GM23248 (cell line): ENCODE results near the gene RTP1. TPM values are rescaled to one million over a fixed set of nuclear protein-coding genes. Genes with fewer than 3 reads are reported as not detected.

Experiments used
- DNase-seq: peaks from one replicate; pipeline ENCODE4 v3.0.0-alpha.2; 2015
- H2AFZ ChIP-seq: fragments of 200-600 bp; sonication (generic); 2 replicates; pipeline ENCODE4 v1.6.1; 2016; ENCODE audit warnings: antibody characterized with exemption
- H3F3A ChIP-seq: fragments of 200-600 bp; sonication (generic); 2 replicates; pipeline ENCODE4 v1.6.1; 2016; ENCODE audit warnings: mild to moderate bottlenecking, antibody characterized with exemption, mixed run types; ENCODE audit not compliant: insufficient read depth
- H3K27ac ChIP-seq: fragments of 200-600 bp; sonication (generic); 2 replicates; pipeline ENCODE4 v1.5.1; 2016; ENCODE audit warnings: mild to moderate bottlenecking
- H3K27me3 ChIP-seq: fragments of 200-600 bp; sonication (generic); replicated peaks from 2 replicates; pipeline ENCODE4 v1.6.1; 2016; ENCODE audit warnings: mild to moderate bottlenecking; ENCODE audit not compliant: insufficient read depth
- H3K36me3 ChIP-seq: fragments of 200-600 bp; sonication (generic); 2 replicates; pipeline ENCODE4 v1.6.1; 2016; ENCODE audit warnings: low read depth, mild to moderate bottlenecking
- H3K4me1 ChIP-seq: fragments of 200-600 bp; sonication (generic); 2 replicates; pipeline ENCODE4 v1.6.1; 2016; ENCODE audit warnings: mild to moderate bottlenecking; ENCODE audit not compliant: insufficient read depth
- H3K4me2 ChIP-seq: fragments of 200-600 bp; sonication (generic); one replicate; pipeline ENCODE4 v1.6.1; 2016; ENCODE audit warnings: mild to moderate bottlenecking; ENCODE audit not compliant: unreplicated experiment
- H3K4me3 ChIP-seq: fragments of 200-600 bp; sonication (generic); 2 replicates; pipeline ENCODE4 v1.5.1; 2016; ENCODE audit warnings: mild to moderate bottlenecking
- H3K79me2 ChIP-seq: fragments of 200-600 bp; sonication (generic); 2 replicates; pipeline ENCODE4 v1.6.1; 2016; ENCODE audit warnings: mild to moderate bottlenecking; ENCODE audit not compliant: insufficient read depth
- H3K9ac ChIP-seq: fragments of 200-600 bp; sonication (generic); 2 replicates; pipeline ENCODE4 v1.6.1; 2016; ENCODE audit warnings: mild to moderate bottlenecking
- H3K9me2 ChIP-seq: fragments of 200-600 bp; sonication (generic); 2 replicates; pipeline ENCODE4 v1.6.1; 2016; ENCODE audit warnings: mixed run types, mild to moderate bottlenecking, moderate library complexity; ENCODE audit not compliant: insufficient read depth
- H3K9me3 ChIP-seq: fragments of 200-600 bp; sonication (generic); one replicate; pipeline ENCODE4 v1.6.1; 2017; ENCODE audit warnings: low read depth
- H4K20me1 ChIP-seq: fragments of 200-600 bp; sonication (generic); 2 replicates; pipeline ENCODE4 v1.6.0; 2016; ENCODE audit not compliant: insufficient read depth
- EZH2 ChIP-seq: fragments of 200-600 bp; sonication (generic); IDR thresholded peaks from 2 replicates; pipeline ENCODE4 v1.6.1; 2018; ENCODE audit warnings: antibody characterized with exemption, mild to moderate bottlenecking; ENCODE audit not compliant: insufficient read depth, poor library complexity, severe bottlenecking
- EZH2phosphoT487 ChIP-seq: fragments of 200-600 bp; sonication (generic); IDR thresholded peaks from 2 replicates; pipeline ENCODE4 v1.6.1; 2018; ENCODE audit warnings: antibody characterized with exemption, moderate library complexity, mild to moderate bottlenecking, low read depth; ENCODE audit not compliant: insufficient read depth
- WGBS, 2 experiments: methylation state at CpG; one replicate each; pipeline ENCODE4 v1.1.6; 2015 to 2017; ENCODE audit warnings: low lambda C conversion rate in 2 of 2, low coverage in 1 of 2; ENCODE audit errors: missing lambda C conversion rate in 2 of 2; 5-methylcytosine and 5-hydroxymethylcytosine counted together
- in situ Hi-C: fragments of 300-500 bp; cut with MboI; formaldehyde crosslinking; loops from 2 replicates; pipeline ENCODE4 v1.15.0; 2020
- polyA plus RNA-seq: library from polyadenylated mRNA; unstranded; fragments of >200 nt; fragmentation: Nextera tagmentation; extraction: Ambion mirVana; gene quantifications from 2 replicates; pipeline ENCODE4 v1.2.1, GENCODE V29; 2016
- total RNA-seq: library from RNA; depleted of rRNA; stranded (reverse); fragments of >200 nt; shearing (Covaris generic); gene quantifications from 2 replicates; pipeline ENCODE4 v1.2.3, GENCODE V29; 2014; rRNA removed

RTP1 gene
- total RNA-seq (not detected in 2 replicates), polyA plus RNA-seq (not detected in 2 replicates)

DNA sequence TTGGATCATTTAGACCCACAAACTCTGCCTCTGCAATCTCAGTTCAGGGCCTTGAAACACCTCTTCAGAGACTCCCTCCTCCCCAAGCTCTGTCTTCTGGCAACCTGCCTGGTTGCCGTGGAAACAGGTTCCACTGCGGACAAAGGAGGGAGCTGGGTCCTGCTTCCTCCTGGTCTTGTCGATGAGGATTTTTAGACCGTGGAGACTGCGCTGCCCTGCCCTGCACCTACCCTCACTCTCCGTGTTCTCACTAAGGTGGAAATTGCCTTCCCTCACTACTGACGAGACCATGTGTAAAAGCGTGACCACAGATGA lies at the start of gene RTP1:
Gene RTP1 (plus strand): TSS at position 152 of the 315 bp plus-strand sequence. CDS start 30 bp downstream, at position 182.
- in situ Hi-C loops, result no loop called here
- no peak for TF ChIP-seq EZH2phosphoT487
- no peak for TF ChIP-seq EZH2

DNA sequence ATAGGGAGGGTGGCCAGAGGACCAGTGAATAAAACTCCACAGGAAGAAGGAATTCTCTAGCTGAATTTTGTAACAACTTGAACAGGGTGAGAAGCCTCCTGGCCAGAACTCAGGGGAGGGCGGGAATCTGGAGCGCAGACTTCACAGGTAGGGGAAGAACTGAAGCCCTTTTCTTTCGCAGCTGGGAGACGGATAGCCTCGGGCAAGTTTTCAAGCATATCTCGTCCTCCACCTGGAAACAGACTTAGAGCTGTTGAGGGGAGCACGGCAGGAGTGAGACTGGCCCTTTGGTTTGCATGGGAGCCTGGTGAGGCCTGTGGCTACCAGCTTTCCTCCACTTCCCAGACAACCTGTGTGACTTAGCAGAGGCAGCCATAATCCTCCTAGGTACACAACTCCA lies 47.1 kb upstream of the RTP1 start:
- Histone ChIP-seq H3K27ac (no peak overlapping the region), H3K79me2 (no peaks in the 10 kb centered on the region), H3K4me2 (no peak overlapping the region), H2AFZ (no peak overlapping the region), H3K9ac (no peak overlapping the region), H3K4me1 (no peaks in the 10 kb centered on the region), H3F3A (no peaks in the 10 kb centered on the region), H4K20me1 (no peaks in the 10 kb centered on the region), H3K9me3 (no peaks in the 10 kb centered on the region), H3K27me3 (peaks cover 26% of the 10 kb centered on the region), H3K4me3 (no peak overlapping the region), H3K36me3 (no peaks in the 10 kb centered on the region), H3K9me2 (no peaks in the 10 kb centered on the region)
- 79 to 83% methylated on average over 7 of the region's 7 CpGs for WGBS, 2 experiments
- in situ Hi-C loops, result no loop called here
- no peak for TF ChIP-seq EZH2
- no peak for TF ChIP-seq EZH2phosphoT487
- no peak for DNase-seq

More for the DNA sequence above, at the start of gene RTP1:
- Histone ChIP-seq H3K9me3 (no peaks in the 10 kb centered on the region), H2AFZ (no peak within 1 kb of the TSS), H3F3A (peaks cover 6% of the 10 kb centered on the region; the same call in 1 of the 2 replicates), H3K4me3 (no peak within 1 kb of the TSS), H3K4me1 (peaks cover 13% of the 10 kb centered on the region), H3K79me2 (no peaks in the 10 kb centered on the region), H3K4me2 (no peak within 1 kb of the TSS), H3K9me2 (no peaks in the 10 kb centered on the region), H3K27me3 (no peaks in the 10 kb centered on the region), H3K27ac (no peak within 1 kb of the TSS), H4K20me1 (no peaks in the 10 kb centered on the region), H3K36me3 (no peaks in the 10 kb centered on the region), H3K9ac (no peak within 1 kb of the TSS)
- DNase-seq, result no peak
- 68 to 73% methylated on average over 8 of the region's 8 CpGs for WGBS, 2 experiments

DNA sequence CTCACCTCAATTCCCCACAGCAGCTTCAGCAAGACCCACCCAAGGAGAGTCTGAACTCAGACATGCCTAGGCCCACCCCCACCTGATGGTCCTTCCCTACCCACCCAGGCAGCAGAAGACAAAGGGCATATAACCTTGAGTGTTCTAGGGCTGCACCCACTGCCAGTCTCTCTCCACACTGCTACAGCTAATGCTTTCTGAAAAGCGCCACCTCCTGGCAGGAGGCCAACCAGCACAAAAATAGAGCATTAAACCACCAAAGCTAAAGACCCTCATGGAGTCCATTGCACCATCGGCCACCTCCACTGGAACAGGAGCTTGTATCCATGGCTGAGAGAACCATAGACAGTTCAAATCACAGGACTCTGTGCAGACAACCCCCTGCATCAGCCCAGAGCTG lies 46.7 kb upstream of the RTP1 start:
- Histone ChIP-seq H3K36me3 (no peaks in the 10 kb centered on the region), H2AFZ (no peak overlapping the region), H3F3A (no peaks in the 10 kb centered on the region), H3K4me2 (no peak overlapping the region), H3K79me2 (no peaks in the 10 kb centered on the region), H3K9ac (no peak overlapping the region), H3K27me3 (peaks cover 26% of the 10 kb centered on the region), H3K4me1 (no peaks in the 10 kb centered on the region), H3K4me3 (no peak overlapping the region), H3K9me2 (no peaks in the 10 kb centered on the region), H4K20me1 (no peaks in the 10 kb centered on the region), H3K27ac (no peak overlapping the region), H3K9me3 (no peaks in the 10 kb centered on the region)
- WGBS, 2 experiments, result 55 to 63% methylated on average over 2 of the region's 2 CpGs
- no peak for TF ChIP-seq EZH2
- no peak for TF ChIP-seq EZH2phosphoT487
- DNase-seq, result no peak
- in situ Hi-C loops, result no loop called here

GRCh38 chr3:187161556-187161955 lies 35.7 kb upstream of the RTP1 start:
- Histone ChIP-seq H3K4me1 (no peaks in the 10 kb centered on the region), H2AFZ (no peak overlapping the region), H3K4me2 (no peak overlapping the region), H3K9me3 (no peaks in the 10 kb centered on the region), H3K4me3 (no peak overlapping the region), H3K9ac (no peak overlapping the region), H3K27ac (no peak overlapping the region), H3K36me3 (no peaks in the 10 kb centered on the region), H3F3A (no peaks in the 10 kb centered on the region), H3K79me2 (no peaks in the 10 kb centered on the region), H3K9me2 (no peaks in the 10 kb centered on the region), H3K27me3 (peaks cover 33% of the 10 kb centered on the region; the same call in 1 of the 2 replicates), H4K20me1 (no peaks in the 10 kb centered on the region)
- in situ Hi-C loops, result no loop called here
- no peak for DNase-seq
- TF ChIP-seq EZH2, result no peak
